KOPT-K1 (cell line): ENCODE results near the gene SLC12A6.
"Not testable (repeated sequence)": the region's sequence is repeated elsewhere in the genome, so short reads cannot be mapped to it uniquely, and the experiment has no call there.

Source experiments
- H3K27ac ChIP-seq: fragments of 200-600 bp; sonication (generic); 2 replicates; pipeline ENCODE4 v1.5.1; 2016; ENCODE audit warnings: antibody characterized with exemption, mild to moderate bottlenecking, low read depth, low read length; ENCODE audit not compliant: poor library complexity, severe bottlenecking
- H3K36me3 ChIP-seq: fragments of 200-600 bp; sonication (generic); 2 replicates; pipeline ENCODE4 v1.5.1; 2017; ENCODE audit warnings: antibody characterized with exemption, mild to moderate bottlenecking, low read length, moderate library complexity; ENCODE audit not compliant: insufficient read depth
- H3K9me3 ChIP-seq: fragments of 200-600 bp; sonication (generic); 2 replicates; pipeline ENCODE4 v1.5.1; 2017; ENCODE audit warnings: antibody characterized with exemption, low read length, mild to moderate bottlenecking; ENCODE audit not compliant: insufficient read depth, poor library complexity, severe bottlenecking

SLC12A6 gene

GRCh38 chr15:34364041-34364440, 26.5 kb upstream of the SLC12A6 start:
- no peak overlapping the region for H3K27ac ChIP-seq
- H3K36me3 ChIP-seq = peaks cover 52% of the 10 kb centered on the region
- no peaks in the 10 kb centered on the region for H3K9me3 ChIP-seq

DNA sequence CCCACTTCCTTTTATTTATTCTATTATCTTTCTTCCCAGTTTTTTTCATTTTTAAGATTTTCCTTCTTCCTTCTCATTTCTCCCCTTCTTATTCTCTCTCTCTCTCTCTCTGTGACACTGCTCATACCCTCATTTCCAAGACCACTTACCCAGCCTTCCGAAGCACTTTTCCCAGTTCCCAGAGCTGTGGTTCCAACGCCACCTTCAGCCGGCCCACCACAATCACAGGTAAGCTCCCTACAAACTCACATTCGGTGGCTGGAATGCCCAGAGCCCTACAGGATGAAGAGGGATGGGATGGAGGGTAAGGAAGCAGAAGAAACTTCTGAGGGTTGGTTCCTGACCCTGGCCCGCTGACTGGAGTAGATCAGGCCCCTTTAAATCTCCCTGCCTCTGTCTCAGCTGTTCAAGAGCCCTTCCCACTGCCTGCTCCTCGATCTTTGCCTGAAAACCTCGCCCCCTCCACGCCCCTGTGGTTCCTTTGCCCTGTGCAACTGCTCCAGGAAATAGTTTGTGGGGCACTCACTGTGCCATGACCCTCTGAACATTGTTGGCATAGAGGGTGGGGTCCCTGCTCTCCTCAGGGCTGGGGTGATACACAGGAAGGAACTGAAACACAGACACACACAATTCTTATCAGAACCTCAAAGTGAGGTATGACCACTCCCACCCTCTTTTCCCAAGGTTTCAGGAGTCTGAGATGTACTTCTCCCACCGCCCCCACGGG, 24.6 kb upstream of the SLC12A6 start:
- no peaks in the 10 kb centered on the region for H3K9me3 ChIP-seq
- peaks cover 71% of the 10 kb centered on the region for H3K36me3 ChIP-seq

GRCh38 chr15:34361278-34361677, 23.7 kb upstream of the SLC12A6 start:
- Histone ChIP-seq H3K27ac (no peak overlapping the region), H3K36me3 (peaks cover 80% of the 10 kb centered on the region), H3K9me3 (no peaks in the 10 kb centered on the region)

More for the DNA sequence above, 24.6 kb upstream of the SLC12A6 start:
- no peak overlapping the region for H3K27ac ChIP-seq

DNA sequence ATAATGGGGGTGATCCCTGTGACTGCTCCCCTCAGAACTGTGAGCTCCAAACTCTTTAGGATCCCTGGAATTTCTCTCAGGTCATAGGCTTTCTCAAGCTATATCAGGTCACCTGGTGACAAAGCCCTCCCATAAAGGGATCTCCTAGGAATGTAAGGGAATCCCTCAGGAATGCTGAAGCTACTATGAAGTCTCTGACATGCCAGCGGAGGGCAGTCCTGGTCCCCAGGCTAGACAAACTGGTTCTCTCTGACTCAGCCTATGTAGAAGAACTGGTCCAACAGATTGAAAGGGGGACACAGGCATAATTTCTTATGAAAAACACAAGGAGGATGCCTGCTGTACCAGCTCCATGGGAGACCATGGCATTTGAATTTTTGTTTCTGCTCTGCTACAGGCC, 22.7 kb upstream of the SLC12A6 start:
- Histone ChIP-seq H3K27ac (no peak overlapping the region), H3K36me3 (peaks cover 90% of the 10 kb centered on the region), H3K9me3 (no peaks in the 10 kb centered on the region)

DNA sequence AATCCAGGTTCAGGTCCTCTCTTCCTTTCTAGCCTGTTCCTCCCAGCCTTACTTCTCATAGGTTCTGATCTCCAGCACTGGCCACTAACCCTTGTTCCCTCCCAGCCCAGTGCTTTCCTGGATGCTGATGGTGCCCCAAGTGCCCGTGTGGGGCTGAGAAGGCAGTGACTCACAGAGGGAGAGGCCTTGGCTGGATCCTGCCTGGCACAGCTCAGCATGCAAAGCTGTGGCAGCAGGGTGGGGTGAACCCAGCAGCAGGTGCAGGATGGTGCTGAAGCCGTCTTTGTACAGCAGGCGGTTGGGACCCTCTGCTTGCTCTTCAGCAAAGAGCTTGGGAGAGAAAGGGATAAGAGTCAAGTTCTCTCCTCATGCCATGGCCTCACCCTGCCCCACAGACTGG, 21.8 kb upstream of the SLC12A6 start:
- H3K36me3 ChIP-seq = peaks cover 98% of the 10 kb centered on the region
- no peak overlapping the region for H3K27ac ChIP-seq
- no peaks in the 10 kb centered on the region for H3K9me3 ChIP-seq

- H3K36me3 ChIP-seq = peaks cover 97% of the 10 kb centered on the region
- H3K27ac ChIP-seq = no peak overlapping the region
- H3K9me3 ChIP-seq = no peaks in the 10 kb centered on the region
Observed at GRCh38 chr15:34358948-34359347, 21.4 kb upstream of the SLC12A6 start.

GRCh38 chr15:34358367-34358766, 20.8 kb upstream of the SLC12A6 start:
- Histone ChIP-seq H3K9me3 (no peaks in the 10 kb centered on the region), H3K36me3 (peaks cover 91% of the 10 kb centered on the region), H3K27ac (no peak overlapping the region)

DNA sequence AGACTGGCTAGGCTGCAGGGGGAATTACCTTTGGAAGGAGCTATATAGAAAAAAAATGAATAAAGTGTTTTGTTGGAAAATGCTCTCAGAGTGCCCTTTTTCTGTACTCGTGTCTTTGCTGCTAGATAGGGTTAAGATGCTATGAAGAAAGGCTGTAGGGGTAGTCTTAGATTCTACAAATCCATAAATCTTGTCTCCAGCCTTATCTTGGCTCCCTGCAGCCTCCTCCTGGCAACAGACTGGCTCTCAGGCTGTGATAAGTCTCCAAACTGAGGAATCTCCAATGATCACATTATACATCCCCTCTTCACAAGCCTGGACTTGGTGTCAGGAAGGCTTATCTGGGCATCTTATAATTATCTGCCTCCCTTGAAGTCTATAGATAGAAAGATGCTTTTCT, 20.1 kb upstream of the SLC12A6 start:
- H3K9me3 ChIP-seq = no peaks in the 10 kb centered on the region
- H3K36me3 ChIP-seq = peaks cover 84% of the 10 kb centered on the region
- H3K27ac ChIP-seq = no peak overlapping the region

GRCh38 chr15:34355241-34355640, 17.7 kb upstream of the SLC12A6 start:
- Histone ChIP-seq H3K27ac (no peak overlapping the region), H3K36me3 (peaks cover 60% of the 10 kb centered on the region), H3K9me3 (no peaks in the 10 kb centered on the region)

DNA sequence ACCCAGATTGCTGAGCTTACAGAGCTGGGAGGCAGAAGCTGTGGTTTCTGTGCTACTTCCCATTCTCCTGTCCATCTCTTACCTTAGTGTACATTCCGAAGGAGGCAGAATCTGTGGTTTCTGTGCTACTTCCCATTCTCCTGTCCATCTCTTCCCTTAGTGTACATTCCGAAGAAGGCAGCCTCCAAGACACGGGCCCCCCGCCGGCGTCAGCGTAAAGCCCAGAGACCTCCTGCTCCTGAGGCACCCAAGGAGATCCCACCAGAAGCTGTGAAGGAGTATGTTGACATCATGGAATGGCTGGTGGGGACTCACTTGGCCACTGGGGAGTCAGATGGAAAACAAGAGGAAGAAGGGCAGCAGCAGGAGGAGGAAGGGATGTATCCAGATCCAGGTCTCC, 16.7 kb upstream of the SLC12A6 start:
- no peaks in the 10 kb centered on the region for H3K9me3 ChIP-seq
- H3K27ac ChIP-seq = no peak overlapping the region
- H3K36me3 ChIP-seq = peaks cover 51% of the 10 kb centered on the region

GRCh38 chr15:34353627-34354026, 16.0 kb upstream of the SLC12A6 start:
- H3K36me3 ChIP-seq = peaks cover 44% of the 10 kb centered on the region
- H3K27ac ChIP-seq = no peak overlapping the region
- H3K9me3 ChIP-seq = no peaks in the 10 kb centered on the region

DNA sequence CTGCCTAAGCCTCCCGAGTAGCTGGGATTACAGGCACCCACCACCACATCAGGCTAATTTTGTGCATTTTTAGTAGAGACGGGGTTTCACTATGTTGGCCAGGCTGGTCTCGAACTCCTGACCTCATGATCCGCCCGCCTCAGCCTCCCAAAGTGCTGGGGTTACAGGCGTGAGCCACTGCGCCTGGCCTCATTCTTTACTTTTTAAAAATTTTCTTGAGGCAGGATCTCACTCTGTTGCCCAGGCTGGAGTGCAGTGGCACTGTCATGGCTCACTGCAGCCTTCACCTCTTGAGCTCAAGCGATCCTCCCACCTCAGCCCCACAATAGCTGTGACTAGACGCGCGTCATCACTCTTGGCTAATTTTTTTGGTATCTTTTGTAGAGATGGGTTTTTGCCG, 15.4 kb upstream of the SLC12A6 start:
- not testable (repeated sequence) for H3K9me3 ChIP-seq, H3K27ac ChIP-seq
- peaks cover 38% of the 10 kb centered on the region for H3K36me3 ChIP-seq

DNA sequence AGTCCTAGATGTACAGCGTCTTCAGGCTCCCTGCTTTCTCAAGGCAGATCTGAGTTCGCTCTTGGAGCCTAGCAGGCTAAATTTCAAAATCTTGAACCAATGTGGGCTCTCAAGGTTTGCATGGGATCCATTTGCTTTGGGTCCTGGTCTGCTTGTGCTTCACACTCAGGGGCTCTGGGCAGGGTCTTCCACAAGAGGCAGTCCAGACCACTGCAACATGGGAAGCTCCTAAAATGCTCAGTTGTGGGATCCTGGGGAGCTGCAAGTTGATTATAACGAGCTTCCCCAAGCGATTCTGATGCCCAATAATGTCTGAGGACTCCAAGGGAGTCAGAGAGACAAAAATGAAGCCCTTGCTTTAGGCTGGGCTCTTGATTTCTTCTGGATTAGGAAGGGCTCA, 12.2 kb upstream of the SLC12A6 start:
- no peak overlapping the region for H3K27ac ChIP-seq
- peaks cover 6% of the 10 kb centered on the region; the same call in 1 of the 2 replicates for H3K36me3 ChIP-seq
- H3K9me3 ChIP-seq = no peaks in the 10 kb centered on the region

GRCh38 chr15:34348735-34349300, 11.2 kb upstream of the SLC12A6 start:
- Histone ChIP-seq H3K9me3 (no peaks in the 10 kb centered on the region), H3K36me3 (no peaks in the 10 kb centered on the region; the same call in 1 of the 2 replicates), H3K27ac (no peak overlapping the region)

DNA sequence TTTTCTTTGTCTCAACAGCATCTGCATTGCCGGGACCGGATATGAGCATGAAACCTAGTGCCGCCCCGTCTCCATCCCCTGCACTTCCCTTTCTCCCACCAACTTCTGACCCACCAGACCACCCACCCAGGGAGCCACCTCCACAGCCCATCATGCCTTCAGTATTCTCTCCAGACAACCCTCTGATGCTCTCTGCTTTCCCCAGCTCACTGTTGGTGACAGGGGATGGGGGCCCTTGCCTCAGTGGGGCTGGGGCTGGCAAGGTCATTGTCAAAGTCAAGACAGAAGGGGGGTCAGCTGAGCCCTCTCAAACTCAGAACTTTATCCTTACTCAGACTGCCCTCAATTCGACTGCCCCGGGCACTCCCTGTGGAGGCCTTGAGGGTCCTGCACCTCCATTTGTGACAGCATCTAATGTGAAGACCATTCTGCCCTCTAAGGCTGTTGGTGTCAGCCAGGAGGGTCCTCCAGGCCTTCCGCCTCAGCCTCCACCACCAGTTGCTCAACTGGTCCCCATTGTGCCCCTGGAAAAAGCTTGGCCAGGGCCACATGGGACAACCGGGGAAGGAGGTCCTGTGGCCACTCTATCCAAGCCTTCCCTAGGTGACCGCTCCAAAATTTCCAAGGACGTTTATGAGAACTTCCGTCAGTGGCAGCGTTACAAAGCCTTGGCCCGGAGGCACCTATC, 10.5 kb upstream of the SLC12A6 start:
- Histone ChIP-seq H3K36me3 (no peaks in the 10 kb centered on the region), H3K27ac (no peak overlapping the region), H3K9me3 (no peaks in the 10 kb centered on the region)
